SHP77 treated with DMSO at 0.1 percent for 48 hours (cell line): ENCODE results near the gene CLBA1.
"Not testable (repeated sequence)": the region's sequence is repeated elsewhere in the genome, so short reads cannot be mapped to it uniquely, and the experiment has no call there.

Experiments used
- DNase-seq: peaks from one replicate; lab custom pipeline; 2025; lab: John Stamatoyannopoulos, UW

Gene CLBA1

GRCh38 chr14:104947881-104948735, 37.5 kb upstream of the CLBA1 start:
- not testable (repeated sequence) for DNase-seq

GRCh38 chr14:104948736-104949031, 36.9 kb upstream of the CLBA1 start:
- no peak for DNase-seq

GRCh38 chr14:104949406-104949955, 36.1 kb upstream of the CLBA1 start:
- DNase-seq, result not testable (repeated sequence)

GRCh38 chr14:104950021-104950420, 35.6 kb upstream of the CLBA1 start:
- no peak for DNase-seq

GRCh38 chr14:104950701-104951100, 34.9 kb upstream of the CLBA1 start:
- not testable (repeated sequence) for DNase-seq

GRCh38 chr14:104951863-104952657, 33.5 kb upstream of the CLBA1 start:
- not testable (repeated sequence) for DNase-seq

- DNase-seq, result no peak
Measured at GRCh38 chr14:104953097-104953496, 32.5 kb upstream of the CLBA1 start.

- DNase-seq, result no peak
Measured at GRCh38 chr14:104953896-104954656, 31.5 kb upstream of the CLBA1 start.

- no peak for DNase-seq
Measured at GRCh38 chr14:104954746-104955395, 30.7 kb upstream of the CLBA1 start.

GRCh38 chr14:104955396-104955770, 30.2 kb upstream of the CLBA1 start:
- no peak for DNase-seq

- no peak for DNase-seq
Measured at GRCh38 chr14:104956290-104956890, 29.2 kb upstream of the CLBA1 start.

GRCh38 chr14:104957146-104958113, 28.2 kb upstream of the CLBA1 start:
- DNase-seq, result no peak

- no peak for DNase-seq
Measured at GRCh38 chr14:104964546-104964945, 21.0 kb upstream of the CLBA1 start.

- DNase-seq, result no peak
Measured at GRCh38 chr14:104965561-104966231, 19.9 kb upstream of the CLBA1 start.

GRCh38 chr14:104966261-104966865, 19.2 kb upstream of the CLBA1 start:
- no peak for DNase-seq

- no peak for DNase-seq
Measured at GRCh38 chr14:104966981-104967385, 18.6 kb upstream of the CLBA1 start.

- DNase-seq, result no peak
Measured at GRCh38 chr14:104967386-104968152, 18.0 kb upstream of the CLBA1 start.

GRCh38 chr14:104968153-104968527, 17.4 kb upstream of the CLBA1 start:
- peak; percentile 3 for DNase-seq
